ENCODE results near the gene UBE3C. TPM values are rescaled to one million over a fixed set of nuclear protein-coding genes. Genes with fewer than 3 reads are reported as not detected.
"Not testable (repeated sequence)": the region's sequence is repeated elsewhere in the genome, so short reads cannot be mapped to it uniquely, and the experiment has no call there.

The UBE3C gene
- total RNA-seq, 1 donor from 2014 or later, result 90.0 TPM

DNA sequence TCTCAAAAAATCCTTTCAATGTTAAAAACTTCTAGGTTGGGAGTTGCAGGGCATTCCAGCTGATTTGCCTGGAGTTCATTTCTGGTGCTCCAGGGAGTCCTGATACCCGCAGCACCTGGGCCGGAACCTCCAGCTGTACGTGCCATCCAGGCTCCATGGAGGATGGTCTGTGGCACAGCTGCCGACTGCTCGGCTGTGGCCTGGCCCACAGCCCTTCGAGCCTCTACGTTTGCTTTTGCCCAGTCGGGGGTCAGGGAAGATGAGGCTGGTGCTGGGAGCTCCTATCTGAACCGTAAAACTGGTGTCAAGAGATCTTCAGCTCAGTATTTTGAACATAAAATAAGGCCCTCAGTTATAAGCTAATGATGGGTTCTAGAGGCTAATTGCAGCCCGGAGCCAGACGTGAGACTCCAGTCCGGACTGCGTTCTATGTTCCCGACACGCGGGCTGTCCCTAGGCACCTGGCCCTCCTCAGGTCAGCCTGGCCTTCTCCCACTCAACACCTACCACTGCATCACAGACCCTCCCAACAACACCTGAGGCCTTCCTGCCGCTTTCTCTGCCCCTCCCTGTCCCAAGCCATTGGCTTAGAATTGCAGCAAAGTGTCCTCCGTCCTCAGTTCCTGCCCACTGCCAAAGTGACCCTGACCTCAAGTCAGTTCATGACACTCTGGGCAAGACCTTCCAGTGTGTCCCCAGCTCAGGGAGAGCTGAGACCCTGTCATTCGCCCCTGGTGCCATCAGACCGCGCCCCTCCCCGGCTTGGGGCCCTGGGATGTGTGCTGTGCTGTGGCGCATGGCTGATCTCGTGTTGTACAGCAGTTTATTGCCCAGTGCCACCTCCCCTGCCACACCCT, 133.9 kb downstream of the UBE3C start:
- DNase-seq, result no peak

DNA sequence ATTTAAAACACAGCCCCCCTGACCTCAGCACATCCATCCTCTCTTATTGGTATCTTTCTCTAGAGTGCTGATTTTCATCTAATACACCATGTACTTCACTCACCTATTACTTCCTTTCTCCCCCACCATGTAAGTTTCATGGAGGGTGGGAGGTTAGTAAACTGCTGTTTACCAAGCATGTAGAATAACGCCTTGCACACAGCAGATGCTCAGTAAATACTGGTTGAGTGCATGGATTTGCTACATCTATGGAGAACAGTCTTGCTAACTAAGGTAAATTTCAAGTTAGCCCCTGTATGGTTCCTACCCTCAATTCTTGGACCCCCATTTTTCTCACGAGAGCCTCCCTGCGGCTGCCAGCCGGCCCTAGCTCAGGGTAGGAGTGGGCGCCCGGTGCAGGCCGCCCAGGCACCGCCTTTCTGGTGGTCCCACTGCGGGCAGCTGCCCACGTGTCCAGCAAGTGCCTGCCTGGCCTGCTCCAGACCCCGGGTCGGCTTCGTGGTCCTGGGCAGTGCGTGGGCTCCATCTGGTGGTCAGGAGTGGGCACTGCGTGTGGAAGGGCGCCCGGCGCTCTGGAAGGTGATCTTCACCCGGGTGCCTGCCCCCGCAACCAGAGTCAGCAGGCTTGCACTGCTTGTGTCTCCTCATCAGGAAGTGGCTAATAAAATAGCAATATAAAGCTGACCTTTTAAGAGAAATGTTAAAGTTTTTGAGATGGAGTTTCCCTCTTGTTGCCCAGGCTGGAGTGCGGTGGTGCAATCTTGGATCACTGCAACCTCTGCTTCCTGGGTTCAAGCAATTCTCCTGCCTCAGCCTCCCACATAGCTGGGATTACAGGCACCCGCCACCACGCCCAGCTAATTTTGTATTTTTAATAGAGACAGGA, 134.7 kb downstream of the UBE3C start:
- DNase-seq, result peak; percentile 78

GRCh38 chr7:157274094-157274634, 135.4 kb downstream of the UBE3C start:
- not testable (repeated sequence) for DNase-seq

DNA sequence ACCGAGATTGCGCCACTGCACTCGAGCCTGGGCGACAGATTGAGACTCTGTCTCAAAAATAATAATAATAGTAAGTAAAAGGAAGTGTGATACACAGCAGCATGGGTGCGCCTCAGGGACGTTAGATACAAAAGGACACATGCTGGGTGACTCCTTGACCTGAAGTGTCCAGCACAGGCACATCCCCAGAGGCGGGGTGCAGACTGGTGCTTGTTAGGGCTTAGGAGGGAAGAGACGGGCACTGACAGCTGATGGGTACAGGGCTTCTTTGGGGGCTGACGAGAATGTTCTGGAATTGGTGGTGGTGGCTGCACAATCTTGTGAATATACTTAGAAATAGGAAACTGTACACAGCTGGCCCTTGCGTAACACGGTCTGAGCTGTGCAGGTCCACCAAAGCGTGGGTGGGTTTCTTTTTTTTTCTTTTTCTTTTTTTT, 136.3 kb downstream of the UBE3C start:
- no peak for DNase-seq

DNA sequence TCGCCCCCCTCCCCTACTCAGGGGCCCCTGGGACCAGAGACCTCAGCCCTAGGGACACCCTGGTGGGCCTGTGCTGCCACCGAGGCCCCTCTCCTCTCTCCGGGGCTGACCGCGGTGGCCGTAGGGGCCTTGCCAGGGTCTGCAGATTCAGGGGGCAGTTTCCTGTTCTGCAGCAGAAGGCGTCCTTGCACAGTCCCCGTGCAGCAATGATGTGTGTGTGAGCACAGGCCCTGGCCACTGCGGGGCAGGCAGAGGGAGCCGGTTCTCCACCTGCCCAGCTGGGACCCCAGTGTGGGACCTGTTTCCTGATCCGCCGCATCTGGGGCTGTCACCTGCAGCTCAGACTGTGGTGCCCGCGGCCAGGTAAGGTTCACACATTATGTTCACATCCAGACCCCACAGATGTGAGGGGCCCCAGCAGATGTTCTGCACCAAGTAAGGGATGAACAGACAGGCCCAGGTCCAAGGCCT, 137.4 kb downstream of the UBE3C start:
- DNase-seq, result no peak

DNA sequence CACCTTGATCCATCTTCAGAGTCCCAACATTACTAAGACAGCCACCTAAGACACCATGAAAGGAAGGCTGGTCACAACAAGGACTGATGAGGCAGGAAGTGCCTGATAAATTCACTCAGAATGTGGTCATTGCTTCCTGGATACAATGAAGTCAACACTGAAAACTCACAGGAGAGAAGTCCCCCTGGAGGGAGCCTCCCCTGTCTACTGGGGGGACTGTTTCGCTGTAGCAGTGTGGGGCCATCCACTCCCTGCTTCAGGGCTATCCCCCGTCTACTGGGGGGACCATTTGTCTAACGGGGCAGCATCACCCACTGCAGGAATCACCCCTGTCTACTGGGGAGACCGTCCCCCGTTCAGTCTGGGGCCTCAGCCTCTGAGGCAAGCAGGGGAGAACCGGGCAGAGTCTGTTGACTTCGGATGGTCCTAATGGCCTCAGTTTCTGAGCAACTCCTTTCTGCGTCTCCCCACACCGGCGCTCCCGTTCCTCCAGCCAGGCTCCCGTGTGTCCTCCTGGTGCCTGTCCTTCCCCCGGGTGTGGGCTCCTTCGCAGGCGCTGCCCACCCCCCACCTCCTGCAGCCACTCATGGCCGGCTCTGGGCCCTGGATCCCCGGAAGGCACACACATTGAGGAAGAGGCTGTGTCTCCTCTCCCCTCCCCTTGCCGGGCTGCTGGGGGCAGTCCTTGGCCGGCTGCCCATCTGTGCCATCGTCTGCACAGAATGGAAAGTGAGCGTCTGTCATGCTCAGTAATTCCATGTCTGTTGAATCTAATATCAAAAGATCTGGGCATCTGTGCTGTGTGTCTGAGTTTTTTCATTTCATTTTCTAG, 138.2 kb downstream of the UBE3C start:
- DNase-seq, result peak; percentile 51

DNA sequence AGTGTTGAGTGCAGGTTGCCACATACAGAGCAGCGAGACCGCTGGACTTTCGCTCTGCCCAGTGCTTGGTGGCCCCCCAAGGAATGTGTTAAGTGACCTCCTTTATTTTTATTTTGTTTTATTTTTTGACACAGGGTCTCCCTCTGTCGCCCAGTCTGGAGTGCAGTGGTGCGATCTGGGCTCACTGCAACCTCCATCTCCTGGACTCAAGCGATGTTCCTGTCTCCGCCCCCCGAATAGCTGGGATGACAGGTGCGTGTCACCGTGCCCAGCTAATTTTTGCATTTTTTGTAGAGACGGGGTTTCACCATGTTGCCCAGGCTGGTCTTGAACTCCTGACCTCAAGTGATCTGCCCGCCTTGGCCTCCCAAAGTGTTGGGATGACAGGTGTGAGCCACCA, 138.8 kb downstream of the UBE3C start:
- not testable (repeated sequence) for DNase-seq

DNA sequence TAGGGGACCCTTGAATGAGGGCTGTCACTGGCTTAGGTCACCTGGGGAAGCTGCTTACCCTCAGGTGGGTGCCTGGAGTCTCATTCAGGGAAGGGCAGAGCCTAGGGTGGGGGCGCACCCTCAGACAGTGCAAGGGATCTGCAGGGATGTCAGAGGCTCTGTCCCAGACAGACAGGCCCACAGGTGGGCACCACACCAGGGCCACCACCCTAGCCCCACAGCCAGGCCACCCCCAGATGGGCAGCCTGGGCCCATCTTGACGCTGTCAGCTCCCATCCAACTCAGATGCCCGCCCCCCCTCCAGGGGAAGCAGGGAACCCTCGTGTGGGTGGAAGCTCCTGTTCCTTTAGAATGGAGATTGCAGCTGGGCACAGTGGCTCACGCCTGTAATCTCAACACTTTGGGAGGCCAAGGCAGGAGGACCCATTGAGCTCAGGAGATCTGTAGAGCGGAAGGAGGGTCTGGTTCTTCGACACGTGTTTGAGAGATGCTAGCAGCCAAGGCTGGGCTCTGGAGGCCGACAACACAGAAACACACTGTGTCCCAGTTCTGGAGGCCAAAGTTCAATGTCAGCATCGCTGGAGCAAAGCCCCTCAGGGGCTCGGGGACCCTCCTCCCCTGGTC, 139.6 kb downstream of the UBE3C start:
- DNase-seq, result no peak

GRCh38 chr7:157278791-157279724, 140.3 kb downstream of the UBE3C start:
- DNase-seq, result peak; percentile 17

DNA sequence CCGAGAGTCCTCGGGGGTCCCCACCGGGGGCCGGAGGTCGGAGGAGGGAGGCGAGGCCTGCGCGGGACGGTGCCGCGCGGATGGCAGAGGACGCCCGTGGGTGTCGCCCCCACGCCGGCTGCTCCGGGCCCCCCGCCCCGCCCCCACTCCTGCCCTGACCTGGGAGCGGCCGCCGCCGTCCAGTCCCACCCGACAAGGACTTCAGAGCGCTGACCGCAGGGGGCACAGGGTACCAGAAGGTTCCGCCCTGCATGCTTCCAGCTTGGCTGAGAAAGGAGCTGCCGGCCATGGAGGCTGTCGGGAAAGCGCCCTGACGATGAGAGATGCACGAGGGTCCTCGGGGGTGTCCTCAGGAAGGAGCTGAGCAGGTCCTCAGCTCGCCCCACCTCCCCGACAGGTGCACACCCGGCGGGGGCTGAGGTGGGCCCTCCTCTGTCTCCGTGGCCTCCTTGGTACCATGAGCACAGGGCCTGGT, 141.1 kb downstream of the UBE3C start:
- no peak for DNase-seq

GRCh38 chr7:157280216-157280841, 141.6 kb downstream of the UBE3C start:
- no peak for DNase-seq

- no peak for DNase-seq
Observed at GRCh38 chr7:157281221-157281998, 142.7 kb downstream of the UBE3C start.

DNA sequence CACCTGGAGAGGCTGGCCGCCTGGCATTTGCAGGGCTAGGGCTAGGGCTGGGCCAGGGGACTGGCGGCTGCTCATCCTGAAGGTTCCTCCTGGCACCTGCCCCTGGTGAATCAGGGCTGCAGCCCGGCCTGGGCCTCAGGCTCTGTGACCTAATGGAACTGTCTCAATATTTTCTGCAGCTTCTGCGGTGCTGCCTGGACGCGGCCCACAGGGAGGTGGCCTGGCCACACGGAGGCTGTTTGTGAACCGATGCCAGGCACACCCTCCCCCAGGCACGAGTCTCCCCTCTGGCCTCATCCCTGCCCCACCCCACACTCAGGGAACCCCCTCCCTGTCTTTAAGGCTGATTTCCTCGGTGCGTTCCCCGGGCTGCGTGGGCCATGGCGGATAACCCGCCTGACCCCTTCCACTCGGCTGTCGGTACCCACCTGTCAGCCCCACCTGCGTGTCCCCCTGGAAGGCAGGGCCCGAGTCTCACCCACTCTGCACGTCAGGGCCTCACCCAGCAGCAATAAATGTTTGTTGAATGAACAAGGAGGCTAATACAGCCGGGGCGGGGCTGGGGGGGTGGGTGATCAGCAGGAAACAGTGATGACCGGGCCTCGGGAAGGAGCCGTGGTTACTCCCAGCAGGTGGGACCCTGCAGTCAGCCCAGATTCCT, 143.5 kb downstream of the UBE3C start:
- no peak for DNase-seq

GRCh38 chr7:157284229-157285014, 145.7 kb downstream of the UBE3C start:
- DNase-seq, result no peak

GRCh38 chr7:157291404-157292080, 152.8 kb downstream of the UBE3C start:
- DNase-seq, result no peak

- no peak for DNase-seq
Observed at GRCh38 chr7:157292258-157292657, 153.5 kb downstream of the UBE3C start.

Data from tongue (tissue), 2 donors.